B cell (primary cell): ENCODE measurements around the gene ADAMTS2.

Source experiments
- EZH2 ChIP-seq: IDR thresholded peaks from 2 replicates; pipeline ENCODE4 v1.6.1; 2012; ENCODE audit warnings: borderline replicate concordance, low read depth, mild to moderate bottlenecking, moderate library complexity, low read length; ENCODE audit not compliant: insufficient read depth, poor library complexity, severe bottlenecking
- TF ChIP-seq, protein P1 (sequence below): fragments of 200-600 bp; IDR thresholded peaks from one replicate; pipeline ENCODE4 v1.8.0; 2022; ENCODE audit warnings: antibody characterized with exemption, mild to moderate bottlenecking

DNA sequence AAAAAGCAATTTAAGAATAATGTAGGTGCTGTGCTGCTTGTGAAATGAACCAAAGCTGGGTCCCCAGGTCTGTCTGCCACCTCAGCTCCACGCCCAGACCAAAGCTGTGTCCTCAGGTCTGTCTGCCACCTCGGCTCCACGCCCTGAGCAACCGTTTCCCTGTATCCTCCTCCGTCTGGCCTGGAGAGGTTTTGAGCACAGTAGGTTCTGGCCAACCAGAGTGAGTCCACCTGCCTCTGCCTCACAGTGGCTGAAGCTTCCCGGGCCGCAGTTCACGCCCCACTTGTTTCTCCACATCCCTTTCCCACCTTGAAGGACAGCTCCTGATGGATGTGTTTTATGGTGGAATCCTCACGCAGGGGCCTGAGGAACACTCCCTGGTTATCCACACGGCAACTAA, 120.5 kb downstream of the ADAMTS2 start:
- TF ChIP-seq, protein P1, sequence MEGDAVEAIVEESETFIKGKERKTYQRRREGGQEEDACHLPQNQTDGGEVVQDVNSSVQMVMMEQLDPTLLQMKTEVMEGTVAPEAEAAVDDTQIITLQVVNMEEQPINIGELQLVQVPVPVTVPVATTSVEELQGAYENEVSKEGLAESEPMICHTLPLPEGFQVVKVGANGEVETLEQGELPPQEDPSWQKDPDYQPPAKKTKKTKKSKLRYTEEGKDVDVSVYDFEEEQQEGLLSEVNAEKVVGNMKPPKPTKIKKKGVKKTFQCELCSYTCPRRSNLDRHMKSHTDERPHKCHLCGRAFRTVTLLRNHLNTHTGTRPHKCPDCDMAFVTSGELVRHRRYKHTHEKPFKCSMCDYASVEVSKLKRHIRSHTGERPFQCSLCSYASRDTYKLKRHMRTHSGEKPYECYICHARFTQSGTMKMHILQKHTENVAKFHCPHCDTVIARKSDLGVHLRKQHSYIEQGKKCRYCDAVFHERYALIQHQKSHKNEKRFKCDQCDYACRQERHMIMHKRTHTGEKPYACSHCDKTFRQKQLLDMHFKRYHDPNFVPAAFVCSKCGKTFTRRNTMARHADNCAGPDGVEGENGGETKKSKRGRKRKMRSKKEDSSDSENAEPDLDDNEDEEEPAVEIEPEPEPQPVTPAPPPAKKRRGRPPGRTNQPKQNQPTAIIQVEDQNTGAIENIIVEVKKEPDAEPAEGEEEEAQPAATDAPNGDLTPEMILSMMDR, result no peak
- no peak for TF ChIP-seq EZH2
